HUES64 (cell line): Measurements from ENCODE around the gene HOATZ. TPM values are rescaled to one million over a fixed set of nuclear protein-coding genes. Genes with fewer than 3 reads are reported as not detected.

Experiments used
- H3K27ac ChIP-seq: 2 replicates; pipeline ENCODE4 v1.7.0; 2013; ENCODE audit warnings: low read depth, low read length, inconsistent platforms
- H3K27me3 ChIP-seq: 2 replicates; pipeline ENCODE4 v1.6.1; 2013; ENCODE audit warnings: mild to moderate bottlenecking, low read length; ENCODE audit not compliant: insufficient read depth
- H3K36me3 ChIP-seq: 2 replicates; pipeline ENCODE4 v1.6.1; 2013; ENCODE audit warnings: mild to moderate bottlenecking, low read length; ENCODE audit not compliant: insufficient read depth
- H3K4me1 ChIP-seq: 2 replicates; pipeline ENCODE4 v1.6.1; 2013; ENCODE audit warnings: mild to moderate bottlenecking, low read length, moderate library complexity; ENCODE audit not compliant: insufficient read depth
- H3K4me3 ChIP-seq: 2 replicates; pipeline ENCODE4 v1.5.1; 2013; ENCODE audit warnings: mild to moderate bottlenecking, low read length, moderate library complexity
- H3K9ac ChIP-seq: 2 replicates; pipeline ENCODE4 v1.6.1; 2013; ENCODE audit warnings: mild to moderate bottlenecking, low read depth, low read length
- H3K9me3 ChIP-seq: 2 replicates; pipeline ENCODE4 v1.6.1; 2013; ENCODE audit warnings: low read depth, low read length; ENCODE audit not compliant: insufficient read depth
- WGBS: fragments of 150-250, 120-280 bp; methylation state at CpG from one replicate; pipeline ENCODE4 v1.1.7; 2013; ENCODE audit warnings: missing lambda C conversion rate; 5-methylcytosine and 5-hydroxymethylcytosine counted together
- polyA plus RNA-seq, 2 experiments: library from polyadenylated mRNA; stranded (reverse); fragments of 50-300 nt; gene quantifications; one replicate each; pipeline ENCODE4 v1.2.3, GENCODE V29; 2013

Gene HOATZ
- polyA plus RNA-seq (2013, experiment 1 of 2): not detected
- not detected for polyA plus RNA-seq (2013, experiment 2 of 2)

GRCh38 chr11:111514216-111515031 lies at the start of gene HOATZ:
Gene HOATZ, plus strand, starts transcription at chr11:111514778. Its CDS starts 7 bp downstream, at chr11:111514785.
- H3K4me3 ChIP-seq: peak within 1 kb of the TSS; percentile 54
- no peaks in the 10 kb centered on the region for H3K36me3 ChIP-seq
- H3K27me3 ChIP-seq: peaks cover 47% of the 10 kb centered on the region
- no peak within 1 kb of the TSS for H3K9ac ChIP-seq
- H3K9me3 ChIP-seq: no peaks in the 10 kb centered on the region
- no peak within 1 kb of the TSS for H3K27ac ChIP-seq
- H3K4me1 ChIP-seq: peaks cover 12% of the 10 kb centered on the region
- WGBS: 10% methylated on average over 38 of the region's 39 CpGs

GRCh38 chr11:111465400-111465799 lies 49.2 kb upstream of the HOATZ start:
- no peak overlapping the region for H3K4me3 ChIP-seq
- H3K4me1 ChIP-seq: no peaks in the 10 kb centered on the region

GRCh38 chr11:111466615-111467014 lies 48.0 kb upstream of the HOATZ start:
- Histone ChIP-seq H3K9ac (no peak overlapping the region), H3K27me3 (no peaks in the 10 kb centered on the region), H3K4me1 (no peaks in the 10 kb centered on the region), H3K9me3 (no peaks in the 10 kb centered on the region), H3K36me3 (no peaks in the 10 kb centered on the region), H3K27ac (no peak overlapping the region), H3K4me3 (no peak overlapping the region)

More at GRCh38 chr11:111465400-111465799, 49.2 kb upstream of the HOATZ start:
- H3K9me3 ChIP-seq: no peaks in the 10 kb centered on the region
- 91% methylated on average over 1 of the region's 1 CpG for WGBS
- H3K36me3 ChIP-seq: no peaks in the 10 kb centered on the region
- H3K27me3 ChIP-seq: no peaks in the 10 kb centered on the region
- no peak overlapping the region for H3K27ac ChIP-seq
- H3K9ac ChIP-seq: no peak overlapping the region

GRCh38 chr11:111469200-111469599 lies 45.4 kb upstream of the HOATZ start:
- Histone ChIP-seq H3K4me1 (no peaks in the 10 kb centered on the region), H3K9ac (no peak overlapping the region), H3K4me3 (no peak overlapping the region), H3K27ac (no peak overlapping the region), H3K36me3 (no peaks in the 10 kb centered on the region), H3K27me3 (no peaks in the 10 kb centered on the region), H3K9me3 (no peaks in the 10 kb centered on the region)
- WGBS: 87% methylated on average over 4 of the region's 4 CpGs

- H3K27ac ChIP-seq: no peak overlapping the region
- H3K27me3 ChIP-seq: no peaks in the 10 kb centered on the region
- H3K36me3 ChIP-seq: no peaks in the 10 kb centered on the region
- no peak overlapping the region for H3K4me3 ChIP-seq
- H3K4me1 ChIP-seq: no peaks in the 10 kb centered on the region
- H3K9ac ChIP-seq: no peak overlapping the region
- H3K9me3 ChIP-seq: peaks cover 6% of the 10 kb centered on the region
- 81% methylated on average over 1 of the region's 1 CpG for WGBS
Measured at GRCh38 chr11:111472228-111472627, 42.4 kb upstream of the HOATZ start.

GRCh38 chr11:111474432-111474831 lies 40.1 kb upstream of the HOATZ start:
- H3K27ac ChIP-seq: no peak overlapping the region
- peaks cover 6% of the 10 kb centered on the region for H3K9me3 ChIP-seq
- H3K4me3 ChIP-seq: no peak overlapping the region
- H3K27me3 ChIP-seq: no peaks in the 10 kb centered on the region
- H3K4me1 ChIP-seq: no peaks in the 10 kb centered on the region
- no peak overlapping the region for H3K9ac ChIP-seq
- no peaks in the 10 kb centered on the region for H3K36me3 ChIP-seq

GRCh38 chr11:111476366-111476765 lies 38.2 kb upstream of the HOATZ start:
- no peak overlapping the region for H3K9ac ChIP-seq
- H3K27ac ChIP-seq: no peak overlapping the region
- H3K27me3 ChIP-seq: no peaks in the 10 kb centered on the region
- H3K4me3 ChIP-seq: no peak overlapping the region
- 100% methylated on average over 1 of the region's 2 CpGs for WGBS
- no peaks in the 10 kb centered on the region for H3K36me3 ChIP-seq
- H3K4me1 ChIP-seq: no peaks in the 10 kb centered on the region
- H3K9me3 ChIP-seq: peaks cover 6% of the 10 kb centered on the region

- Histone ChIP-seq H3K4me1 (no peaks in the 10 kb centered on the region), H3K27ac (no peak overlapping the region), H3K9ac (no peak overlapping the region), H3K9me3 (peaks cover 6% of the 10 kb centered on the region), H3K4me3 (no peak overlapping the region), H3K27me3 (no peaks in the 10 kb centered on the region), H3K36me3 (no peaks in the 10 kb centered on the region)
- WGBS: 86% methylated on average over 3 of the region's 3 CpGs
Measured at GRCh38 chr11:111476956-111477355, 37.6 kb upstream of the HOATZ start.

- H3K9ac ChIP-seq: no peak overlapping the region
- H3K9me3 ChIP-seq: peaks cover 6% of the 10 kb centered on the region
- no peak overlapping the region for H3K4me3 ChIP-seq
- WGBS: 98% methylated on average over 2 of the region's 2 CpGs
- no peaks in the 10 kb centered on the region for H3K36me3 ChIP-seq
- H3K27me3 ChIP-seq: no peaks in the 10 kb centered on the region
- H3K4me1 ChIP-seq: no peaks in the 10 kb centered on the region
- no peak overlapping the region for H3K27ac ChIP-seq
Measured at GRCh38 chr11:111477898-111478297, 36.7 kb upstream of the HOATZ start.

- Histone ChIP-seq H3K4me3 (no peak overlapping the region), H3K9ac (no peak overlapping the region), H3K27me3 (no peaks in the 10 kb centered on the region), H3K4me1 (no peaks in the 10 kb centered on the region), H3K9me3 (peaks cover 3% of the 10 kb centered on the region), H3K27ac (no peak overlapping the region), H3K36me3 (no peaks in the 10 kb centered on the region)
- WGBS: no CpG with 5 or more reads among the region's 1 CpG
Measured at GRCh38 chr11:111479666-111480065, 34.9 kb upstream of the HOATZ start.

GRCh38 chr11:111483431-111483830 lies 31.1 kb upstream of the HOATZ start:
- no peak overlapping the region for H3K4me3 ChIP-seq
- H3K27ac ChIP-seq: no peak overlapping the region
- H3K27me3 ChIP-seq: no peaks in the 10 kb centered on the region
- H3K9me3 ChIP-seq: peaks cover 2% of the 10 kb centered on the region; the same call in 1 of the 2 replicates
- H3K4me1 ChIP-seq: no peaks in the 10 kb centered on the region
- no peaks in the 10 kb centered on the region for H3K36me3 ChIP-seq
- no peak overlapping the region for H3K9ac ChIP-seq
